Thyroid gland (tissue), 4 donors: ENCODE data around the gene ATXN7.

Experiments
- POLR2A ChIP-seq, 2 donors: fragments of 450-650 bp; IDR thresholded peaks; one replicate each; pipeline ENCODE4 v1.6.1; 2017; ENCODE audit warnings: antibody characterized with exemption in 2 of 2, mild to moderate bottlenecking in 2 of 2, moderate library complexity in 1 of 2
- TF ChIP-seq, protein P1 (sequence below), 6 experiments: fragments of 200-600 bp in 3 of 6; fragments of 450-650 bp in 3 of 6; sonication (generic) in 3 of 6; IDR thresholded peaks; one replicate each; pipeline ENCODE4 v1.5.1; 2016 to 2019; ENCODE audit warnings: antibody characterized with exemption in 6 of 6, mild to moderate bottlenecking in 2 of 6, inconsistent platforms in 1 of 6, moderate library complexity in 1 of 6

GRCh38 chr3:63920001-63920400 is 56.3 kb downstream of the ATXN7 start:
- TF ChIP-seq POLR2A (IDR thresholded peaks at IDR 0.05) = no peak
- TF ChIP-seq, protein P1, sequence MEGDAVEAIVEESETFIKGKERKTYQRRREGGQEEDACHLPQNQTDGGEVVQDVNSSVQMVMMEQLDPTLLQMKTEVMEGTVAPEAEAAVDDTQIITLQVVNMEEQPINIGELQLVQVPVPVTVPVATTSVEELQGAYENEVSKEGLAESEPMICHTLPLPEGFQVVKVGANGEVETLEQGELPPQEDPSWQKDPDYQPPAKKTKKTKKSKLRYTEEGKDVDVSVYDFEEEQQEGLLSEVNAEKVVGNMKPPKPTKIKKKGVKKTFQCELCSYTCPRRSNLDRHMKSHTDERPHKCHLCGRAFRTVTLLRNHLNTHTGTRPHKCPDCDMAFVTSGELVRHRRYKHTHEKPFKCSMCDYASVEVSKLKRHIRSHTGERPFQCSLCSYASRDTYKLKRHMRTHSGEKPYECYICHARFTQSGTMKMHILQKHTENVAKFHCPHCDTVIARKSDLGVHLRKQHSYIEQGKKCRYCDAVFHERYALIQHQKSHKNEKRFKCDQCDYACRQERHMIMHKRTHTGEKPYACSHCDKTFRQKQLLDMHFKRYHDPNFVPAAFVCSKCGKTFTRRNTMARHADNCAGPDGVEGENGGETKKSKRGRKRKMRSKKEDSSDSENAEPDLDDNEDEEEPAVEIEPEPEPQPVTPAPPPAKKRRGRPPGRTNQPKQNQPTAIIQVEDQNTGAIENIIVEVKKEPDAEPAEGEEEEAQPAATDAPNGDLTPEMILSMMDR (IDR thresholded peaks at IDR 0.05) = no peak
